Measurements from ENCODE around the gene KLK7.

DNA sequence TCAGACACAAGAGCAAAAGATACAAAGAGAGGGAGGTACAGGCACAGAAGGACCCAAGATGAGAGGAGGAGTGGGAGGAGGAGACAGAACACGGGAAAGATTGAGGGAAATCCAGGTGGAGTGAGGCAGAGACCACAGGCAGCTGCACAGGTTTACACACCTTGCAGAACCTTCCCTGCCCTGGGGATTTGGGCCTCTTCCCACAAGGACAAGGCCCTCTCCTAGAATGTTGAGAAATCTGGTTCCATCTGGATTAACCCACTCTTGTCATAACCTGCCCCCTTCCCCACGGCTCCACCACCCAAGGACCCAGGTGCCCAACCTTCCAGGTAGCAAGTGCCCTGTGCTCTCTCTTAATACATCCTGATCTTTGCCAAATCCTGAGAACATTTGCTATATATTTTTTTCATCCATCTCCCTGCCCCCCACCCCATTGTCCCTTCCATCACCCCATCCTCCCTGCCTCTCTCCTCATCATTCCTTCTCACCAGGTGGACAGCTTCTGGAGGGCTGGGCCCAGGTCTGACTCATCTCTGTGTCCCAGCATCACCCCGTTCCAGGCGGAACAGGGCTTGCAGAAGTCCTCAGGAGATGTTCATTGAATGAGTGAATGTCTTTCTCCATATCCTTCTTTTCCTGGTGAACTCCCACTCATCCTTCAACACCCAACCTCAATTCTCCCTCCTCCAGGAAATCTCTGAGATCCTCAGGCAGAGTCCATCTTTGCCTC is 26.5 kb upstream of the KLK7 start:
- TF ChIP-seq, protein P1, sequence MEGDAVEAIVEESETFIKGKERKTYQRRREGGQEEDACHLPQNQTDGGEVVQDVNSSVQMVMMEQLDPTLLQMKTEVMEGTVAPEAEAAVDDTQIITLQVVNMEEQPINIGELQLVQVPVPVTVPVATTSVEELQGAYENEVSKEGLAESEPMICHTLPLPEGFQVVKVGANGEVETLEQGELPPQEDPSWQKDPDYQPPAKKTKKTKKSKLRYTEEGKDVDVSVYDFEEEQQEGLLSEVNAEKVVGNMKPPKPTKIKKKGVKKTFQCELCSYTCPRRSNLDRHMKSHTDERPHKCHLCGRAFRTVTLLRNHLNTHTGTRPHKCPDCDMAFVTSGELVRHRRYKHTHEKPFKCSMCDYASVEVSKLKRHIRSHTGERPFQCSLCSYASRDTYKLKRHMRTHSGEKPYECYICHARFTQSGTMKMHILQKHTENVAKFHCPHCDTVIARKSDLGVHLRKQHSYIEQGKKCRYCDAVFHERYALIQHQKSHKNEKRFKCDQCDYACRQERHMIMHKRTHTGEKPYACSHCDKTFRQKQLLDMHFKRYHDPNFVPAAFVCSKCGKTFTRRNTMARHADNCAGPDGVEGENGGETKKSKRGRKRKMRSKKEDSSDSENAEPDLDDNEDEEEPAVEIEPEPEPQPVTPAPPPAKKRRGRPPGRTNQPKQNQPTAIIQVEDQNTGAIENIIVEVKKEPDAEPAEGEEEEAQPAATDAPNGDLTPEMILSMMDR (IDR thresholded peaks at IDR 0.05), result no peak
- no peak for TF ChIP-seq ZFX (IDR thresholded peaks at IDR 0.05; ENCODE audit: borderline replicate concordance)
